Gastroesophageal sphincter (tissue), 3 donors: ENCODE results near the gene SCYGR3.

Experiments used
- EP300 ChIP-seq: sonication (generic); formaldehyde crosslinking; IDR thresholded peaks from one replicate; pipeline ENCODE4 v1.6.1; 2017; ENCODE audit warnings: antibody characterized with exemption, mild to moderate bottlenecking
- POLR2A ChIP-seq, 2 donors: fragments of 450-650 bp; IDR thresholded peaks; one replicate each; pipeline ENCODE4 v1.6.1; 2017; ENCODE audit warnings: antibody characterized with exemption in 2 of 2, mild to moderate bottlenecking in 2 of 2, moderate library complexity in 1 of 2
- POLR2AphosphoS5 ChIP-seq: sonication (generic); formaldehyde crosslinking; IDR thresholded peaks from one replicate; pipeline ENCODE4 v1.6.1; 2017; ENCODE audit warnings: antibody characterized with exemption
- TF ChIP-seq, protein P1 (sequence below), 4 experiments: fragments of 200-600 bp in 2 of 4; fragments of 450-650 bp in 2 of 4; sonication (generic) in 1 of 4; IDR thresholded peaks; one replicate each; pipeline ENCODE4 v1.5.1; 2017 to 2019; ENCODE audit warnings: antibody characterized with exemption in 4 of 4, mild to moderate bottlenecking in 2 of 4, moderate library complexity in 2 of 4

DNA sequence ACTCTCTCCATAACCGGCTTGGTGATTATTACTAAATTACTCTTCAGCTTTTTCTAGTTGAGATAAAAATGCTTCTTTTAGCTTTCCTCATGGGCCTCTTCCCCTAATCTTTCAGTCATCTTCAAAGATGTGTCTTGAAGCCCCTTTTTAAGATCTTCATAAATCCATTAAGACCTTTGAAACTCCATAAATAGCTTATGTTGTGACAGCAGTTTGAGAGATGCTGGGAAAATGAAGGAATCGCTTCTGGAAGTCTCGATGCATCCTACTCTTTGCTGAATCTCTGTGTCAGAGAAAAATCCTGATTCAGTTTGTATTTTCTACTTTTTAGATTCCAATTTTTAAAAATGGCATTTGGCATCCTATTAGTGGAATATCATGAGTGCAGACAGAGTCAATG is 15.7 kb upstream of the SCYGR3 start:
- TF ChIP-seq, protein P1, sequence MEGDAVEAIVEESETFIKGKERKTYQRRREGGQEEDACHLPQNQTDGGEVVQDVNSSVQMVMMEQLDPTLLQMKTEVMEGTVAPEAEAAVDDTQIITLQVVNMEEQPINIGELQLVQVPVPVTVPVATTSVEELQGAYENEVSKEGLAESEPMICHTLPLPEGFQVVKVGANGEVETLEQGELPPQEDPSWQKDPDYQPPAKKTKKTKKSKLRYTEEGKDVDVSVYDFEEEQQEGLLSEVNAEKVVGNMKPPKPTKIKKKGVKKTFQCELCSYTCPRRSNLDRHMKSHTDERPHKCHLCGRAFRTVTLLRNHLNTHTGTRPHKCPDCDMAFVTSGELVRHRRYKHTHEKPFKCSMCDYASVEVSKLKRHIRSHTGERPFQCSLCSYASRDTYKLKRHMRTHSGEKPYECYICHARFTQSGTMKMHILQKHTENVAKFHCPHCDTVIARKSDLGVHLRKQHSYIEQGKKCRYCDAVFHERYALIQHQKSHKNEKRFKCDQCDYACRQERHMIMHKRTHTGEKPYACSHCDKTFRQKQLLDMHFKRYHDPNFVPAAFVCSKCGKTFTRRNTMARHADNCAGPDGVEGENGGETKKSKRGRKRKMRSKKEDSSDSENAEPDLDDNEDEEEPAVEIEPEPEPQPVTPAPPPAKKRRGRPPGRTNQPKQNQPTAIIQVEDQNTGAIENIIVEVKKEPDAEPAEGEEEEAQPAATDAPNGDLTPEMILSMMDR (IDR thresholded peaks at IDR 0.05): no peak
- TF ChIP-seq POLR2AphosphoS5 (no peak), POLR2A (IDR thresholded peaks at IDR 0.05) (no peak), EP300 (no peak)
